G401.6 (cell line): ENCODE measurements around the gene GCK.
"Not testable (repeated sequence)": the region's sequence is repeated elsewhere in the genome, so short reads cannot be mapped to it uniquely, and the experiment has no call there.

Experiments used
- FAIRE-seq: peaks from 2 replicates; lab custom pipeline; 2012; peaks lifted over from hg19 to GRCh38; lab: Jason Lieb, UNC

Gene GCK

GRCh38 chr7:44177570-44178131 lies 11.6 kb downstream of the GCK start:
- FAIRE-seq, result no peak

- FAIRE-seq, result no peak
Observed at GRCh38 chr7:44176486-44176885, 12.8 kb downstream of the GCK start.

- FAIRE-seq, result no peak
Observed at GRCh38 chr7:44175730-44176129, 13.5 kb downstream of the GCK start.

GRCh38 chr7:44174694-44174948 lies 14.6 kb downstream of the GCK start:
- FAIRE-seq, result not testable (repeated sequence)

- FAIRE-seq, result no peak
Observed at GRCh38 chr7:44173911-44174693, 15.1 kb downstream of the GCK start.

GRCh38 chr7:44172803-44173424 lies 16.3 kb downstream of the GCK start:
- no peak for FAIRE-seq

GRCh38 chr7:44172352-44172751 lies 16.9 kb downstream of the GCK start:
- no peak for FAIRE-seq

- not testable (repeated sequence) for FAIRE-seq
Observed at GRCh38 chr7:44171901-44172300, 17.3 kb downstream of the GCK start.

GRCh38 chr7:44167920-44168319 lies 21.3 kb downstream of the GCK start:
- no peak for FAIRE-seq

- FAIRE-seq, result no peak
Observed at GRCh38 chr7:44163591-44163990, 25.6 kb downstream of the GCK start.

GRCh38 chr7:44162785-44163395 lies 26.3 kb downstream of the GCK start:
- no peak for FAIRE-seq

GRCh38 chr7:44162179-44162578 lies 27.1 kb downstream of the GCK start:
- FAIRE-seq, result no peak

- FAIRE-seq, result no peak
Observed at GRCh38 chr7:44161371-44161770, 27.9 kb downstream of the GCK start.

- no peak for FAIRE-seq
Observed at GRCh38 chr7:44159824-44160630, 29.2 kb downstream of the GCK start.

- no peak for FAIRE-seq
Observed at GRCh38 chr7:44158873-44159631, 30.2 kb downstream of the GCK start.

- no peak for FAIRE-seq
Observed at GRCh38 chr7:44158096-44158872, 31.0 kb downstream of the GCK start.

GRCh38 chr7:44157116-44158080 lies 31.8 kb downstream of the GCK start:
- no peak for FAIRE-seq

- FAIRE-seq, result no peak
Observed at GRCh38 chr7:44156453-44157010, 32.7 kb downstream of the GCK start.
